Measurements from ENCODE around the gene TPGS1. TPM values are rescaled to one million over a fixed set of nuclear protein-coding genes. Genes with fewer than 3 reads are reported as not detected.

The TPGS1 gene
- polyA plus RNA-seq, 4 donors = 17.4 to 38.4 (median 25.2) TPM

DNA sequence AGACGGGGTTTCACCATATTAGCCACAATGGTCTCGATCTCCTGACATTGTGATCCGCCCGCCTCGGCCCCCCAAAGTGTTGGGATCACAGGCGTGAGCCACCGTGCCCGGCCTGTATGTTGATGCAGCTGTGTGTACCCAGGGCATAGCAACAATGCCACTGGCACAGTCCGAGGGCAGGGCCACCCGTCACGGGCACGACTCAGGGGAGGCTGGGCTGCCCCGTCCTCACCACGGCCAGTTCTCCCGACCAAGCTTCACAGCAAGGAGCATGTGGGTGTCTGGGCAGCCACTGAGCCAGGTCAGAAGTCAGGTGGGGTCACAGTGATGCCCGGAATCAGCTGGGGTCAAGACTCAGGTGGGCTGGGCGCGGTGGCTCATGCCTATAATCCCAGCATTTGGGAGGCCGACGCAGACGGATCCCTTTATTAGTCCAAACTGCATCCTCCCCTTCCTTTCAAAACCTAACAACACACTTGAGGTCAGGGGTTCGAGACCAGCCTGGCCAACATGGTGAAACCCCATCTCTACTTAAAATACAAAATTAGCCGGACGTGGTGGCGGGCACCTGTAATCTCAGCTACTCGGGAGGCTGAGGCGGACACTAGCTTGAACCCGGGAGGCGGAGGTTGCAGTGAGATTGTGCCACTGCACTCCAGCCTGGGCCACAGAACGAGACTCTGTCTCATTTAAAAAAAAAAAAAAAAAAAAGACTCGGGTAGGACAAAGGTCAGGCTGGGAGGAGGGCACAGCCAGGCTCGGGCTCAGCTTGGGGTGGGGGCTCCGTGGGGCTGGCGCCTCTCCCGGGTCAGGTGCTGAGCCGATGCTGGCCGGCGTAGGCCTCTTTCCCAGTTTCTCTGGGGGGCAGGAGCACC, 23.1 kb downstream of the TPGS1 start:
- FAIRE-seq (no peak), DNase-seq (no peak)
- peaks cover 0 to 21% (median 0%) of the 10 kb centered on the region in 3 donors for H3K36me3 ChIP-seq (ENCODE audit: control insufficient read depth in 3 of 3, insufficient read depth in 2 of 3, low read depth in 1 of 3, low read length in 3 of 3)
- 44 to 65% (median 55%) methylated on average over 37 to 38 of the region's 38 CpGs for WGBS, 3 donors
- no peaks in the 10 kb centered on the region for H3K9me3 ChIP-seq (ENCODE audit: control insufficient read depth in 2 of 2, insufficient read depth in 1 of 2, low read depth in 1 of 2, low read length in 1 of 2)
- H3K4me1 ChIP-seq (ENCODE audit: control insufficient read depth in 3 of 3, insufficient read depth in 2 of 3, low read depth in 1 of 3, low read length in 2 of 3) = peaks cover 2 to 19% (median 8%) of the 10 kb centered on the region in 3 donors
- peak overlapping the region; percentile 58 to 79 (median 63) for H3K4me3 ChIP-seq (ENCODE audit: low read depth in 1 of 3, low read length in 3 of 3)
- H3K27ac ChIP-seq (ENCODE audit: low read depth in 1 of 3, low read length in 2 of 3) = peak overlapping the region; percentile 94 to 98 (median 96)
- H3K27me3 ChIP-seq (ENCODE audit: control insufficient read depth in 3 of 3, insufficient read depth in 3 of 3, low read length in 3 of 3) = peaks cover 0 to 2% (median 0%) of the 10 kb centered on the region in 3 donors

GRCh38 chr19:531009-531752, 23.9 kb downstream of the TPGS1 start:
- WGBS, 3 donors = 1% methylated on average over 23 to 103 of the region's 103 CpGs
- Histone ChIP-seq H3K36me3 (ENCODE audit: control insufficient read depth in 3 of 3, insufficient read depth in 2 of 3, low read depth in 1 of 3, low read length in 3 of 3) (peaks cover 0 to 29% (median 2%) of the 10 kb centered on the region in 3 donors), H3K27ac (ENCODE audit: low read depth in 1 of 3, low read length in 2 of 3) (peak overlapping the region; percentile 94 to 98 (median 96)), H3K9me3 (ENCODE audit: control insufficient read depth in 2 of 2, insufficient read depth in 1 of 2, low read depth in 1 of 2, low read length in 1 of 2) (no peaks in the 10 kb centered on the region), H3K27me3 (ENCODE audit: control insufficient read depth in 3 of 3, insufficient read depth in 3 of 3, low read length in 3 of 3) (peaks cover 0 to 2% (median 0%) of the 10 kb centered on the region in 3 donors), H3K4me1 (ENCODE audit: control insufficient read depth in 3 of 3, insufficient read depth in 2 of 3, low read depth in 1 of 3, low read length in 2 of 3) (peaks cover 2 to 19% (median 8%) of the 10 kb centered on the region in 3 donors), H3K4me3 (ENCODE audit: low read depth in 1 of 3, low read length in 3 of 3) (peak overlapping the region; percentile 63 to 88 (median 79))
- FAIRE-seq (no peak), DNase-seq (peak; percentile 83 to 95)

- 0 to 2% (median 1%) methylated on average over 46 to 84 of the region's 84 CpGs for WGBS, 3 donors
- Histone ChIP-seq H3K27ac (ENCODE audit: low read depth in 1 of 3, low read length in 2 of 3) (peak within 1 kb of the TSS; percentile 94 to 98 (median 96)), H3K27me3 (ENCODE audit: control insufficient read depth in 3 of 3, insufficient read depth in 3 of 3, low read length in 3 of 3) (no peaks in the 10 kb centered on the region), H3K9me3 (ENCODE audit: control insufficient read depth in 2 of 2, insufficient read depth in 1 of 2, low read depth in 1 of 2, low read length in 1 of 2) (no peaks in the 10 kb centered on the region), H3K36me3 (ENCODE audit: control insufficient read depth in 3 of 3, insufficient read depth in 2 of 3, low read depth in 1 of 3, low read length in 3 of 3) (peaks cover 2 to 37% (median 6%) of the 10 kb centered on the region in 3 donors), H3K4me3 (ENCODE audit: low read depth in 1 of 3, low read length in 3 of 3) (peak within 1 kb of the TSS; percentile 63 to 88 (median 81)), H3K4me1 (ENCODE audit: control insufficient read depth in 3 of 3, insufficient read depth in 2 of 3, low read depth in 1 of 3, low read length in 2 of 3) (peaks cover 2 to 19% (median 8%) of the 10 kb centered on the region in 3 donors)
- DNase-seq (no peak), FAIRE-seq (no peak)
These were observed 24.7 kb downstream of the TPGS1 start, which contains the start of gene CDC34 for GRCh38 chr19:531753-532560. TSS of gene CDC34 (plus strand) at chr19:531760. CDS start at chr19:531932, 172 bp downstream.

DNA sequence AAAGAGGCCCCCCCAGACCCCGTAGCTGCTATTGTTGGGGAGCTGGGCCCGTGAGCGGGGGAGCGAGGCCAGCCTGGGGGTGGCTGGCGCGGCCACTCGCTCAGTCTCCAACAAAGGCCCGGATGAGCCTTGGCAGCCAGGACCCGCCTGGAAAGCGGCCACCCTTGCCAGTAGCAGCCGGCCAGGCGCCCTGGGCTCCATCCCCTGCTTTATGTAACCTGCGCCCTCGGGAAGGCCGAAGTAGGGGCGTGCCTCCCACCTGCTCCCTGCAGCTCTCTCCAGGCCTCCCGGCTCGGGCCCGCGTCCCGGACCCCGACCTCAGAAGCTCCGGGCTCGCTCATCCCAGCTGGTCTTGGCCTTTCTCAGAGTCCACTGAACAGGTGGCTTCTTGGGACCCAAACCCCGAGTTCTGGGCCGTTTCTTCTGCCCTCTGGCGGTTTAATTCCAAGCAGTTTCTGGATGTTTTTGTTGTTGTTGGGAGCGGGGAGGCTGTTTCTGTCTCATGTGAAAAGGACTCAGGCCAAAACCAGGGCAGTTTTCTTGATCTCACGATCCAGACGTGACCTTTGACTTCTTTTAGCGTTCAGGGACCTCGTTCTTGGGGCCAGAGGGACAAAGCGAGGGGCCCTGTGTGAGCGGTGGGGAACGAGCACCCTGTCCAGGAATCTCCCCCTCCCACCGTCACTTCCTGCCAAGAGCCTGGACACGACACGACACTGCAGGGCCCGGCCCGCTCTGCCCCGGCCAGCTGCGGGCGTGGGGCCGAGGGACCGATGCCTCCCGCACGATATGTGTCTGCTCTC, 25.5 kb downstream of the TPGS1 start:
- H3K4me3 ChIP-seq (ENCODE audit: low read depth in 1 of 3, low read length in 3 of 3) = peak overlapping the region; percentile 63 to 88 (median 81)
- FAIRE-seq (no peak), DNase-seq (peak; percentile 57 to 83)
- WGBS, 3 donors = 1 to 4% (median 2%) methylated on average over 36 to 47 of the region's 47 CpGs
- peaks cover 2 to 44% (median 6%) of the 10 kb centered on the region in 3 donors for H3K36me3 ChIP-seq (ENCODE audit: control insufficient read depth in 3 of 3, insufficient read depth in 2 of 3, low read depth in 1 of 3, low read length in 3 of 3)
- peaks cover 2 to 19% (median 8%) of the 10 kb centered on the region in 3 donors for H3K4me1 ChIP-seq (ENCODE audit: control insufficient read depth in 3 of 3, insufficient read depth in 2 of 3, low read depth in 1 of 3, low read length in 2 of 3)
- peak overlapping the region; percentile 67 to 92 (median 69) for H3K27ac ChIP-seq (ENCODE audit: low read depth in 1 of 3, low read length in 2 of 3)
- H3K9me3 ChIP-seq (ENCODE audit: control insufficient read depth in 2 of 2, insufficient read depth in 1 of 2, low read depth in 1 of 2, low read length in 1 of 2) = no peaks in the 10 kb centered on the region
- H3K27me3 ChIP-seq (ENCODE audit: control insufficient read depth in 3 of 3, insufficient read depth in 3 of 3, low read length in 3 of 3) = no peaks in the 10 kb centered on the region

DNA sequence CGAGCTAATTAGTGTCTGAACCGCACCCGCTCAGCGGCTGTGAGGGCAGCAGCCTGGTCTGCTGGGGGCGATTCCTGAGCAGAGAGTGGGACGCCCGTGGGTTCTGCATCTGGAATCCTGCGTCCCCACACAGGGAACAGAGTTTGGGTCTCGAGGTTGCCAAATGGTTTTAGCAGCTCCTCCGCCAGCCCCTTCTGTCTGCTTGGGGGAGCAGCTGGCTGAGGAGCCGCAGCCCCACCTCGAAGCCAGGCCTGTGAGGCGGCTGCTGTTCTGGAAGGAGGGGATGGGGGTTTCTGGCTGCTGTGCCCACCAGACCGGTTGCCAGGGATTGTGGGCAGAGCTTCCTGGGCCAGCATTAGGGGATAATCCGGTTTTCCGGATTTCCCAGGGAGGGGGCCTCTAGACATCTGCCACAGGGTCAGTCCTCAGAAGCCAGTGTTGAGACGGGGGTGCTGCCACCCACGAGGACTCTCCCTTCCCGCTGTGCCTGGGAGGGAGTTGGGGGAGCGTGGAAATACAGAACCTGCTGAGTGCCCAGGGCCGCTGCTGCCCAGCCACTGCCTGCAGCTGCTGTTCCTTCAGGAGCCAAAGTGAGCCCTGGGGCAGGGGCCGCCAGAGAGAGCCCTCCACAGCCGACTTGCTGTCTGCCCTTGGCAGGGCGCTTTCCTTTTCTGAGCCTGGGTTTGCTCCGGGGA, 26.2 kb downstream of the TPGS1 start:
- WGBS, 3 donors = 34 to 36% (median 34%) methylated on average over 24 to 25 of the region's 25 CpGs
- Histone ChIP-seq H3K27me3 (ENCODE audit: control insufficient read depth in 3 of 3, insufficient read depth in 3 of 3, low read length in 3 of 3) (no peaks in the 10 kb centered on the region), H3K36me3 (ENCODE audit: control insufficient read depth in 3 of 3, insufficient read depth in 2 of 3, low read depth in 1 of 3, low read length in 3 of 3) (peaks cover 2 to 50% (median 6%) of the 10 kb centered on the region in 3 donors), H3K9me3 (ENCODE audit: control insufficient read depth in 2 of 2, insufficient read depth in 1 of 2, low read depth in 1 of 2, low read length in 1 of 2) (no peaks in the 10 kb centered on the region), H3K4me1 (ENCODE audit: control insufficient read depth in 3 of 3, insufficient read depth in 2 of 3, low read depth in 1 of 3, low read length in 2 of 3) (peaks cover 2 to 19% (median 8%) of the 10 kb centered on the region in 3 donors), H3K27ac (ENCODE audit: low read depth in 1 of 3, low read length in 2 of 3) (peak overlapping the region in 2 of 3 donors; percentile 67 to 92), H3K4me3 (ENCODE audit: low read depth in 1 of 3, low read length in 3 of 3) (peak overlapping the region; percentile 14 to 81 (median 63))
- FAIRE-seq (no peak), DNase-seq (no peak)

DNA sequence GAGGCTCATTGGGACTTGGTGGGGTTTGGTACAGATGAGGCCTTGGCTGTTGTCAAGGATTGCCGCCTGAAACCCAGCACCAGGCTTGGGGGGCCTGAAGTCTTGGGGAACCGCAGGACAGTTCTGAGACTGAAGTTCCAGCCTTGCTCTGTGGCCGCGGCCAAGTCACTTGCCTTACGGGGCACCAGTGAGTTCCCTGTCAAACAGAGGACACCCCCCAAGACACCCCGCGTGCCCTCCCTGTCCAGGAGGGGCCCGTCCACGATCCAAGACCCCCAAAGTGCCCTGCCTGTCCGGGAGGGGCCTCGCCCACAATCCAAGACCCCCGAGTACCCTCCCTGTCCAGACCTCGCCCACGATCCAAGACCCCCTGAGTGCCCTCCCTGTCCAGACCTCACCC, 26.8 kb downstream of the TPGS1 start:
- Histone ChIP-seq H3K4me3 (ENCODE audit: low read depth in 1 of 3, low read length in 3 of 3) (peak overlapping the region in 1 of 3 donors; percentile 81), H3K9me3 (ENCODE audit: control insufficient read depth in 2 of 2, insufficient read depth in 1 of 2, low read depth in 1 of 2, low read length in 1 of 2) (no peaks in the 10 kb centered on the region), H3K36me3 (ENCODE audit: control insufficient read depth in 3 of 3, insufficient read depth in 2 of 3, low read depth in 1 of 3, low read length in 3 of 3) (peaks cover 2 to 56% (median 6%) of the 10 kb centered on the region in 3 donors), H3K27me3 (ENCODE audit: control insufficient read depth in 3 of 3, insufficient read depth in 3 of 3, low read length in 3 of 3) (no peaks in the 10 kb centered on the region), H3K27ac (ENCODE audit: low read depth in 1 of 3, low read length in 2 of 3) (peak overlapping the region in 1 of 3 donors; percentile 92), H3K4me1 (ENCODE audit: control insufficient read depth in 3 of 3, insufficient read depth in 2 of 3, low read depth in 1 of 3, low read length in 2 of 3) (peaks cover 2 to 19% (median 8%) of the 10 kb centered on the region in 3 donors)
- WGBS, 3 donors = 66 to 83% (median 83%) methylated on average over 5 to 14 of the region's 14 CpGs
- FAIRE-seq (no peak), DNase-seq (no peak)

Measured in small intestine (tissue), 7 donors.